ENCODE results near the gene PRLH.
"Not testable (repeated sequence)": the region's sequence is repeated elsewhere in the genome, so short reads cannot be mapped to it uniquely, and the experiment has no call there.

Gene PRLH

DNA sequence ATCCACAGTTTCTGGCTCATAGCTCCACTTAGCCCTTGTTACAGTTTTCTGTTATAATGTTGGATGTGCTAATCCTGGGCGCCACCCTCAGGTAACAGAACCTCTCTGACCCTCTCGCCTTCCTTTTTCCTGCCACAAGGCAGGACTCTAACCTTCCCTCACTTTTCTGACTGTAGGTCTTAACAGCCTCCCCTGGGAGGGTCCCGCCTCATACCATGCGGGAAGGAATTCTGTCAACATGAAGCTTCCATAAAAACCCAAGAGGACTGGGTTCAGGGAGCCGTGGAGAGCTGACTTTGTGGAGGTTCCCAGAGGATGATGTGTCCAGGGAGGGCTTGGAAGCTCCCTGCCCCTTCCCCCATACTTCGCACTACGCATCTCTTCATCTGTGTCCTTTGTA lies 36.0 kb downstream of the PRLH start:
- DNase-seq, result no peak

DNA sequence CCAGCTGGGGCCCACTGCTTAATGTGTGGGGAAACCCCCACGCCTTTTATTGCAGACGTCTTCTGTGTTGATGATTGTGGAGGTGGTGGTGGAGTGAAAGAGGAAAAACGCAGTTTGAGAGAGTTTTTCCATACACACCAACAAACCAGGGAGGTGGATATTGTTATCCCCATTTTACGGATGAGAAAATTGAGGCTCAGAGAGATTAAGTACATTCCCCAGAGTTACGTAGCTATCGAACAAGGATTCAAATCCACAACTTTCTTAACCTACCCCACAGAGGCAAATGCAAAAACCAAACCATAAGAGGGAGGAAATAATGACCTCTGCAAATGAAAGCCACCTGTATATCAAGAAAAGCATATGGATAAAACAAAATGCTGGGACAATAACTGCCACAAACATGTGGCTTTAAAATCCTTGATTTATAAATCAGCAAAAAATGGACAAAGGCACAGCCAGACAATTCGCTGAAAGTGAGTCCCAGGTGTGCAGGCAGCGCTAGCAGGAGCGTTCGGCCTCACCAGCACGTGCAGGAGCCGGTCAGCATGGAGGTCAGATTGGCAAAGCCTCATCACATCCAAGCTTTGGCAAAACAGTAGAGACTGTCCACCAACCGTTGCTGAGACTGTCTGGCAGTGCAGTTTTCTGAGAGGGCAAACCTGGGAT lies 36.8 kb downstream of the PRLH start:
- DNase-seq, result no peak

DNA sequence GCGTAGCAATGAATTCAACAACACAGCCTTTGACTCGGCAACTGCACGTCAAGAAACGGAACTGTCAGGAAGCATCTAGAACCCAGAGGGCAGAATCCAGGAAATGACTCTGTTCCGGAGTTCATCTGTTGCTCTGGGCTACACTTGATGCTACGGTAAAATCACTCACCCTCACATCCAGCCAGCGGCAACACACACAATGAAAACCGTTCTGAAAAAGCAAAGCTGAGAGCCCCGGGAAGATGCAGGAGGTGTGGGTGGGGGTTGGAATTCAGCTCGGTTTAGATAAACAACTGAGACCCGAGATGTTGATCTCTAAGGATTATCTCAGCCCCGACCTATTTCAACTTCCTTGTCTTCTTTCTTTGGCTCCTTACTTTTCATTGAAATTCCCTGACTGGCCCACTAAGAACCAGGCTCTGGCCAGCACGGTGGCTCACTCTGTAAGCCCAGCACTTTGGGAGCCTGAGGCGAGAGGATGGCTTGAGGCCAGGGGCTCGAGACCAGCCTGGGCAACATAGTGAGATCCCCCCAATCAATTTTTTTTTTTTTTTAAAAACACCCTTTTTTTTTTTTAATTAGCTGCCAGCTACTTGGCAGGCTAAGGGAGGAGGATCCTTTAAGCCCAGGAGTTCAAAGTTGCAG lies 37.5 kb downstream of the PRLH start:
- peak in 4 of 5 experiments; percentile 15 to 89 (median 45) for DNase-seq

DNA sequence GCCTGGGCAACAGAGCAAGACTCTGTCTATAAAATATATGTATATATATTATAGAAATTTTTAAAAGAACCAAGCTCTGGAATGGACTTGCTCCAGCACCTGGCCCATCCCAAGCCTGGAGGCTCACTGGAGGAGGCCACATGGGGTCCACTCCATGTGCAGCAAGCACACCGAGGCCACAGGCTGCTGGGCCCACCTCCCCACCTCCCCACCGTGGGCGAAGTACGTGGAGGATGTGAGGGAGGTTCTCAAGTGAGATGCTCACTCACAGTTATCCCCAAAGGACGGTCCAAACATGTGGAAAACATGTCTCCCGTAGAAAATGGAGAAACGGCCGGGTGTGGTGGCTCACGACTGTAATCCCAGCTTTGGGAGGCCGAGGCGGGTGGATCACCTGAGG lies 38.0 kb downstream of the PRLH start:
- DNase-seq, result no peak

DNA sequence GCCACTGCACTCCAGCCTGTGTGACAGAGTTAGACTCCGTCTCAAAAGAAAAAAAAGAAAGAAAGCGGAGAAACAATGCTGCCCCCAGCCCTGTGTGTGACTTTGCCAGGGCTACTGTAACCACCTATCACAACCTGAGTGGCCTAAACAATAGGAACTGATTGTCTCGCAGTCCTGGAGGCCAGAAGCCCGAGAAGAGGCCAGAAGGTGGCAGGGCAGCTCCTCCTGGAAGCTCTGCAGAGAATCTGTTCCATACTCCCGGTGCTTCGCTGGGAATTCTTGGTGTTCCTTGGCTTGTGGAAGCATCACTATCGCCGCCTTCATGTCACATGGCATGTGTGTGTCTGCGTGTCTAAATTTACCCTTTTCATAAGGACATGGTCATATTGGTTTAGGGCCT lies 38.6 kb downstream of the PRLH start:
- no peak for DNase-seq

DNA sequence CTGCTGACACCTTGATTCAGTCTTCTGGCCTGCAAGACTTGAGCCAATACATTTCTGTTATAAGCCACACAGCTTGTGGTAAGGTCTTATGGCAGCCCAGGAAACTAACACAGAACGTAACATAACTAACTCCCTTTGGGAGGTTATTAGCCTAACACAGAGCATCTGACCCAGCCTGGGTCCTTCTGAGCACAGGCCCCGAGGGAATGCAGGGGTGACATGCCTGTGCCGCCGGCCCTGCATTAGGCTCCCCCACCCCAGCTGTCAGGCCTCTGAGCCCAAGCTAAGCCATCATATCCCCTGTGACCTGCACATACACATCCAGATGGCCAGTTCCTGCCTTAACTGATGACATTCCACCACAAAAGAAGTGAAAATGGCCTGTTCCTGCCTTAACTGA lies 40.1 kb downstream of the PRLH start:
- DNase-seq, result not testable (repeated sequence)

DNA sequence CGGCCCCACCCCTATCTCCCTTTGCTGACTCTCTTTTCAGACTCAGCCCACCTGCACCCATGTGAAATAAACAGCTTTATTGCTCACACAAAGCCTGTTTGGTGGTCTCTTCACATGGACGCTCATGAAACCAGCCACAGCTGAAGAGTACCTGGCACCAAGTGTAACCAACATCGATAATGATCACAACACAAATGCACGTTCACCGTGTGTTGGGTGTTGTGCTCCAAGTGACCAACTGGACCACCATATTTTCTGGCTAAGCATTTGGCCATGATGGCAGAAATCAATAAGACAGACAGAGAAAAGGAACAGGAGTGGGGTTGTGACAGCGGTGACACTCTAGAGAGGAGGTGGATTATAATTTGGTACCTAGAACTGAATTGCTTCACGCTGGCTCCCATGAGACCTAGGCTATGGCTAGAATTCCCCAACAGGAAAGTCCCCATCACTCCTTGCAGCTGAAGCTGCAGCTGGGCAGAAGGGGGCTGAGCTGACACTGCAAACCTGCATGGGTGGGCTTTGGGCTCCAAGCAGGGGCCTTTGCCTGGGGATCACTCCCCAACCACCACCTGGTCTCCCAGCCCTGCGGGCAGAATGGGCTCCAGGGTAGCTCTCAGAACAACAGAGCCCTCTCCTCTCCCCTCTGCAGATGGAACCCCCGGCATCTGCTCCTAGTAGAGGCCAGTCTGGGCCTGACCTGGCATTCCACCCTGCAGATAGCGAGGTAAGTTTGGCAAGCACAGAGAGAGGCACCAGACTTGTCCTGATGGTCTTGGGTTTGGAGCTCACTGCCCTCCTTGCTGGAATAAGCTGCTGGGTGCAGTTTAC lies 46.4 kb downstream of the PRLH start:
- no peak for DNase-seq

DNA sequence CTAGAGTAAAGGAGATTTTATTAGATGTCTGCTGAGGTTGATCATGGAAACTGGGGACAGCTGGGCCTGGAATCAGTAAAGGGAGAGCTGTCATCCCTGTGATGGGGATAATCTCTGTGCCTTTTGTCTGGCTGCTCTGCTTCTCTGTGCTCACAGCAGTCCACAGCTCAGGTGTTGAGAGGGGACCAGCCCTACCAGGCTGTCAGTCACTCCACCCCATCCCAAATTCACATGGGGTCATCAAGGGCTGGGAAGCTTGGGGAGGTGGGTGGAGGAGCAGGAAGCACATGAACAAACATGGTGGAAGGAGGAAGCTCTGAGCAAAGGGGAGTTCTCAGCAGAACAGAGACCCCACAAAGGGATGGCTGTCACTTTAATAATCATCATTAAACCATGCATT lies 47.3 kb downstream of the PRLH start:
- no peak for DNase-seq

DNA sequence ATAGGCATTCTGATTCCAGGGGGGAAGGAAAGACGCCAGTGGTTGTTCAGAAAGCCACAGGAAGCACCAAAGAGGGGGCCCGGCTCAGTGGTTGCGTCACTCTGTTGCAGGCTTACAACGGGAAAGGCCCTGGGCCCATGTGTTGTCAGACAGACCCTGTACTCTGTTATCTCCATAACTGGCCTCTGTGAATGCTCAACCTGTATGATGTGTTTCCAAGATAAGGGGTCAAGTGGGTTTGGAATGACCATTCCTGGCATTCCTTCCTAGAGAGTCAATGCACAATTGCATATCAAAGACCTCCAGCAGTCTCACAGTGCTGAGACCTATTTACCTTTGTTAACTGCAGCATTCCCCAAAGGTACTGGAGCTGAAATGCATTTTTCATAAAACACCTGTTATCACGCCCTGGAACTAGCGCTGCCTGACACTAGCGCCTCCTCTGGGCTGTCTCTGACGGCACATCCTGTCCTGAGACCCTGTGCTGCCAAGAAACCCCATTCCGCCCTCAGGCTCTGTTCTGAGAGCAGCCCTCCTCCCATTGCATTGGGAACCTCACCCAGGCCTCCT lies 47.9 kb downstream of the PRLH start:
- DNase-seq, result no peak

DNA sequence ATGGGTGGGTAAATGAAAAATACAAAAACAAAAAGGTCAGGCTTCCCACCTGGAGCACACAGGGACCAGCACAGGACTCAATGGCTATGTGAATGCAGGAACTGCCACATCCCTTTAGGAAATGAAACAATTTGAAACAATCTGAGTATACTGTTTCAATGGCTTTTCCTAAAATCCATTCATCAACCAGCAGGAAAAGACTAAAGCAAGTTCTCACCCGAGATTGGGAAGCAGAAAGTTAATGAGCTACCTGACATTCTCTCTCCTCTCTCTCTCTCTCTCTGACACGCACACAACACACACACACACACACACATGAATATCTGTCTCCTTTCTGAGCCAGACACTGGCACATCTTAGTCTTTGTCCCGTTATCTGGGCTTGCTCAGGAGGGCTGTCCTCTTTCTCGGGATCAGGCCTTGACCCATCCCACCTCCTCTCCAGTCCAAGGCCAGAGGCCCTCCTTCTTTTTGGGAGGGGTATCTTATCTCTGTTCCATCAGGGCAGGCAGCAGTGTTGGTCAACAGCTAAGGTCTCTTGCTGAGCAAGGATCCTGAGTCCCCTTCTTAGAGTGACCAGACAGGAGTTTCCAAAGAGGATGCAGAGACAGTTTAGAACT lies 49.4 kb downstream of the PRLH start:
- DNase-seq, result no peak

DNA sequence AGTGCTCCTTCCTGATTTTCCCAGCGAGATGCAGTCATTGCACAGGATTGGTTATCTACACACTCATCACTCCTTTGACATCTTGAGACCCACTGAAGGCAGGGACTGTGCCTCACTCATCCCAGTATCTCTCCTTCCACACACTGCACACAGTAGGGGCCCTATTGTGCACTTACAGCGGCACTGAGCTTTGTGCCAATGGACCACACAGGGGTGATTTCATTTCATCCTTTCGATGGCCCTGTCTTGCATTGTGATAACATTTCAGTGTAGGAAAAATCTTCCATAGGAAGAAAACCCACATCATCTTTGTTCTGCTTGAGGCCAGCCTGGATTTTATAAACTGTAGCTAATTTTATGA lies 50.0 kb downstream of the PRLH start:
- DNase-seq, result no peak

Measured in T-helper 2 cell (primary cell).